ENCODE results near the gene NFKBIL1. TPM values are rescaled to one million over a fixed set of nuclear protein-coding genes. Genes with fewer than 3 reads are reported as not detected.

The NFKBIL1 gene
- polyA plus RNA-seq, 1 donor, result 23.4 TPM

DNA sequence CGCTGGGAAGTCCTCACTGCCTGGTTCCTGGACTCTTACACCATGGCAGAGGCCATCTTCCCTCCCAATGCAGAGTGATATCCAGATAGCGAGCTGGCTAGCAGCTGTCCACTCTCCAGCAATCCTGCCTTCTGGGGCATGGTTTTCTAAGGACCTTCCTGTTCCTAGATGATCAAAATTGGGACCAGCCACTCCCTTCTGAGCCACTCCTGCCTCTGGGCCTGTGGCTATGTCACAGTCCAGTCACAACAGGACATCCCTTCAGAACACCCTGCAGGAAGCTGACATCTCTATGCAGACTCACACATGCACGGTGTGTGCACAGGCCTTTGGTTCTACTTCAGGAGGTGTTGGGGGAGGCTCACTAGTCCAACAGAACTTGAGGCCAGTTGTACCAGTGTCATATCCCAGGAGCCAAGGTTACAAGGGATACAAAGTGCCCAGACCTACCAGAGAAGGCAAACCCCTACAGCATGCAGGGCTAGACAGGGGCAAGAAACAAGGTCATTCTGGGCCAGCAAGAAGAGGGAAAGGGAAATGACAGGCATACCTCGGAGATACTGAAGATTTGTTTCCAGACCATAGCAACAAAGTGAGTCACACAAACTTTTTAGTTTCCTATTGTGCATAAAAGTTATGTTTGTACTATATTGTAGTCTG lies 21.3 kb upstream of the NFKBIL1 start:
- H3K27ac ChIP-seq (ENCODE audit: low read length), result no peak overlapping the region
- H3K4me3 ChIP-seq (ENCODE audit: low read length), result no peak overlapping the region
- peaks cover 2% of the 10 kb centered on the region for H3K27me3 ChIP-seq (ENCODE audit: control insufficient read depth, insufficient read depth, low read length)
- H3K36me3 ChIP-seq (ENCODE audit: control insufficient read depth, insufficient read depth, low read length), result peaks cover 17% of the 10 kb centered on the region
- WGBS (ENCODE audit: insufficient coverage, low lambda C conversion rate), result 80% methylated on average over 1 of the region's 4 CpGs
- DNase-seq, result no peak
- no peaks in the 10 kb centered on the region for H3K9me3 ChIP-seq (ENCODE audit: control insufficient read depth, low read depth, low read length)
- H3K4me1 ChIP-seq (ENCODE audit: control insufficient read depth, insufficient read depth, low read length), result peaks cover 7% of the 10 kb centered on the region

GRCh38 chr6:31528307-31528777 lies 19.1 kb upstream of the NFKBIL1 start:
- no peak for DNase-seq
- WGBS (ENCODE audit: insufficient coverage, low lambda C conversion rate), result 75% methylated on average over 1 of the region's 4 CpGs
- Histone ChIP-seq H3K36me3 (ENCODE audit: control insufficient read depth, insufficient read depth, low read length) (peaks cover 40% of the 10 kb centered on the region), H3K4me1 (ENCODE audit: control insufficient read depth, insufficient read depth, low read length) (peaks cover 7% of the 10 kb centered on the region), H3K9me3 (ENCODE audit: control insufficient read depth, low read depth, low read length) (no peaks in the 10 kb centered on the region), H3K4me3 (ENCODE audit: low read length) (no peak overlapping the region), H3K27ac (ENCODE audit: low read length) (no peak overlapping the region), H3K27me3 (ENCODE audit: control insufficient read depth, insufficient read depth, low read length) (no peaks in the 10 kb centered on the region)

- no CpG with 5 or more reads among the region's 7 CpGs for WGBS (ENCODE audit: insufficient coverage, low lambda C conversion rate)
- no peak within 1 kb of the TSS for H3K4me3 ChIP-seq (ENCODE audit: low read length)
- H3K4me1 ChIP-seq (ENCODE audit: control insufficient read depth, insufficient read depth, low read length), result peaks cover 7% of the 10 kb centered on the region
- DNase-seq, result no peak
- no peaks in the 10 kb centered on the region for H3K27me3 ChIP-seq (ENCODE audit: control insufficient read depth, insufficient read depth, low read length)
- H3K27ac ChIP-seq (ENCODE audit: low read length), result no peak within 1 kb of the TSS
- H3K36me3 ChIP-seq (ENCODE audit: control insufficient read depth, insufficient read depth, low read length), result peaks cover 45% of the 10 kb centered on the region
- no peaks in the 10 kb centered on the region for H3K9me3 ChIP-seq (ENCODE audit: control insufficient read depth, low read depth, low read length)
Measured at GRCh38 chr6:31528821-31529328, 18.5 kb upstream of the NFKBIL1 start, which contains the start of gene MCCD1. MCCD1 (plus strand) TSS chr6:31528962; CDS start chr6:31529015, 53 bp downstream.

DNA sequence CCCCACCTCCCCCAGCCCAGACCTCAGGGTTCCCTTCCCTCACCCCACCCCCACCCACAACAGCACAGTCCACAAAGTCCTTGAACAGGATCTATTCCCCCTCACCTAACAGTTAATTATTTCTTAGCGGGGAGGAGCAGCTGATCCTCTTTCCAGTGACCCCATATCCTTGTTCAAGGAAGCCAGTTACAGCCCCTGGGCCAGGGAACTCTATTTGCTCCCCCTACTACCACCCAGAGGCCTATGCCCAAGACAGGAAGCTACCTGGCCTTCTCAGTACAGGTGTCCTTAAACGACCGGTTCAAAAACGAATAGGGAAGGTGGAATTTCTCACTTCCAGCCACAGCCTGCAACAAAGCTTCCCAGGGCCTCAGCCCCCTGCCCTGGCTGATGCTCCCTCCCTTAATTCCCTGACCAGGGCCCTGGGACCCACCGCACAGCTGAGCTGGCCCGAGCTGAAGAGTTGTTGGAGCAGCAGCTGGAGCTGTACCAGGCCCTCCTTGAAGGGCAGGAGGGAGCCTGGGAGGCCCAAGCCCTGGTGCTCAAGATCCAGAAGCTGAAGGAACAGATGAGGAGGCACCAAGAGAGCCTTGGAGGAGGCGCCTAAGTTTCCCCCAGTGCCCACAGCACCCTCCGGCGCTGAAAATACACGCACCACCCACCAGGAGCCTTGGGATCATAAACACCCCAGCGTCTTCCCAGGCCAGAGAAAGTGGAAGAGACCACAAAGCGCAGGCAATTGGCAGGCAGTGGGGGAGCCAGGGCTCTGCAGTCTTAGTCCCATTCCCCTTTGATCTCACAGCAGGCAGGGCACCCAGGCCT lies 17.9 kb upstream of the NFKBIL1 start:
- no peaks in the 10 kb centered on the region for H3K27me3 ChIP-seq (ENCODE audit: control insufficient read depth, insufficient read depth, low read length)
- no peak overlapping the region for H3K4me3 ChIP-seq (ENCODE audit: low read length)
- peaks cover 7% of the 10 kb centered on the region for H3K4me1 ChIP-seq (ENCODE audit: control insufficient read depth, insufficient read depth, low read length)
- peak in 1 of 2 donors; percentile 35 for DNase-seq
- no peaks in the 10 kb centered on the region for H3K9me3 ChIP-seq (ENCODE audit: control insufficient read depth, low read depth, low read length)
- H3K27ac ChIP-seq (ENCODE audit: low read length), result no peak overlapping the region
- peaks cover 52% of the 10 kb centered on the region for H3K36me3 ChIP-seq (ENCODE audit: control insufficient read depth, insufficient read depth, low read length)
- no CpG with 5 or more reads among the region's 12 CpGs for WGBS (ENCODE audit: insufficient coverage, low lambda C conversion rate)

GRCh38 chr6:31530659-31531058 lies 16.7 kb upstream of the NFKBIL1 start:
- no peak overlapping the region for H3K27ac ChIP-seq (ENCODE audit: low read length)
- no peak overlapping the region for H3K4me3 ChIP-seq (ENCODE audit: low read length)
- H3K9me3 ChIP-seq (ENCODE audit: control insufficient read depth, low read depth, low read length), result no peaks in the 10 kb centered on the region
- 86% methylated on average over 2 of the region's 6 CpGs for WGBS (ENCODE audit: insufficient coverage, low lambda C conversion rate)
- peaks cover 7% of the 10 kb centered on the region for H3K4me1 ChIP-seq (ENCODE audit: control insufficient read depth, insufficient read depth, low read length)
- DNase-seq, result no peak
- peaks cover 63% of the 10 kb centered on the region for H3K36me3 ChIP-seq (ENCODE audit: control insufficient read depth, insufficient read depth, low read length)
- no peaks in the 10 kb centered on the region for H3K27me3 ChIP-seq (ENCODE audit: control insufficient read depth, insufficient read depth, low read length)

GRCh38 chr6:31531162-31531561 lies 16.2 kb upstream of the NFKBIL1 start:
- H3K27ac ChIP-seq (ENCODE audit: low read length), result no peak overlapping the region
- H3K36me3 ChIP-seq (ENCODE audit: control insufficient read depth, insufficient read depth, low read length), result peaks cover 68% of the 10 kb centered on the region
- H3K9me3 ChIP-seq (ENCODE audit: control insufficient read depth, low read depth, low read length), result no peaks in the 10 kb centered on the region
- DNase-seq, result no peak
- no peak overlapping the region for H3K4me3 ChIP-seq (ENCODE audit: low read length)
- WGBS (ENCODE audit: insufficient coverage, low lambda C conversion rate), result no CpG with 5 or more reads among the region's 7 CpGs
- H3K4me1 ChIP-seq (ENCODE audit: control insufficient read depth, insufficient read depth, low read length), result peaks cover 7% of the 10 kb centered on the region
- no peaks in the 10 kb centered on the region for H3K27me3 ChIP-seq (ENCODE audit: control insufficient read depth, insufficient read depth, low read length)

GRCh38 chr6:31531771-31532643 lies 15.4 kb upstream of the NFKBIL1 start:
- Histone ChIP-seq H3K9me3 (ENCODE audit: control insufficient read depth, low read depth, low read length) (no peaks in the 10 kb centered on the region), H3K4me3 (ENCODE audit: low read length) (no peak overlapping the region), H3K4me1 (ENCODE audit: control insufficient read depth, insufficient read depth, low read length) (peaks cover 7% of the 10 kb centered on the region), H3K27me3 (ENCODE audit: control insufficient read depth, insufficient read depth, low read length) (no peaks in the 10 kb centered on the region), H3K36me3 (ENCODE audit: control insufficient read depth, insufficient read depth, low read length) (peaks cover 76% of the 10 kb centered on the region), H3K27ac (ENCODE audit: low read length) (no peak overlapping the region)
- WGBS (ENCODE audit: insufficient coverage, low lambda C conversion rate), result 80% methylated on average over 1 of the region's 9 CpGs
- DNase-seq, result no peak

GRCh38 chr6:31532644-31533454 lies 14.6 kb upstream of the NFKBIL1 start:
- peaks cover 81% of the 10 kb centered on the region for H3K36me3 ChIP-seq (ENCODE audit: control insufficient read depth, insufficient read depth, low read length)
- no peaks in the 10 kb centered on the region for H3K9me3 ChIP-seq (ENCODE audit: control insufficient read depth, low read depth, low read length)
- no peak for DNase-seq
- no peak overlapping the region for H3K4me3 ChIP-seq (ENCODE audit: low read length)
- WGBS (ENCODE audit: insufficient coverage, low lambda C conversion rate), result no CpG with 5 or more reads among the region's 9 CpGs
- H3K27ac ChIP-seq (ENCODE audit: low read length), result no peak overlapping the region
- no peaks in the 10 kb centered on the region for H3K27me3 ChIP-seq (ENCODE audit: control insufficient read depth, insufficient read depth, low read length)
- H3K4me1 ChIP-seq (ENCODE audit: control insufficient read depth, insufficient read depth, low read length), result peaks cover 7% of the 10 kb centered on the region

GRCh38 chr6:31533455-31533841 lies 14.0 kb upstream of the NFKBIL1 start:
- no CpG with 5 or more reads among the region's 1 CpG for WGBS (ENCODE audit: insufficient coverage, low lambda C conversion rate)
- Histone ChIP-seq H3K27ac (ENCODE audit: low read length) (no peak overlapping the region), H3K9me3 (ENCODE audit: control insufficient read depth, low read depth, low read length) (no peaks in the 10 kb centered on the region), H3K4me1 (ENCODE audit: control insufficient read depth, insufficient read depth, low read length) (peaks cover 7% of the 10 kb centered on the region), H3K27me3 (ENCODE audit: control insufficient read depth, insufficient read depth, low read length) (no peaks in the 10 kb centered on the region), H3K4me3 (ENCODE audit: low read length) (no peak overlapping the region), H3K36me3 (ENCODE audit: control insufficient read depth, insufficient read depth, low read length) (peaks cover 86% of the 10 kb centered on the region)
- no peak for DNase-seq

Measured in large intestine (tissue), 3 donors.